PC-3 (cell line): ENCODE data around the gene CCL15.

Experiments
- EZH2 ChIP-seq: fragments of 300-600 bp; sonication (generic); IDR thresholded peaks from one replicate; pipeline ENCODE4 v1.6.1; 2017; ENCODE audit warnings: antibody characterized with exemption, mild to moderate bottlenecking, low read length; ENCODE audit not compliant: unreplicated experiment
- EZH2phosphoT487 ChIP-seq: fragments of 300-600 bp; sonication (generic); IDR thresholded peaks from 2 replicates; pipeline ENCODE4 v1.6.1; 2018; ENCODE audit warnings: mild to moderate bottlenecking, antibody characterized with exemption, low read length, borderline replicate concordance

- TF ChIP-seq EZH2 (no peak), EZH2phosphoT487 (no peak)
Measured at GRCh38 chr17:36001110-36001771, at the start of gene CCL15.
